HG03097 (cell line): Measurements from ENCODE around the gene DNAH7.

Source experiments
- ATAC-seq: cut with Tn5 transposase; IDR thresholded peaks from one replicate; pipeline ENCODE4 v1.9.1; 2021; ENCODE audit not compliant: unreplicated experiment, low FRiP score

The DNAH7 gene

GRCh38 chr2:195818526-195818925 lies 250.1 kb downstream of the DNAH7 start:
- ATAC-seq = no peak

DNA sequence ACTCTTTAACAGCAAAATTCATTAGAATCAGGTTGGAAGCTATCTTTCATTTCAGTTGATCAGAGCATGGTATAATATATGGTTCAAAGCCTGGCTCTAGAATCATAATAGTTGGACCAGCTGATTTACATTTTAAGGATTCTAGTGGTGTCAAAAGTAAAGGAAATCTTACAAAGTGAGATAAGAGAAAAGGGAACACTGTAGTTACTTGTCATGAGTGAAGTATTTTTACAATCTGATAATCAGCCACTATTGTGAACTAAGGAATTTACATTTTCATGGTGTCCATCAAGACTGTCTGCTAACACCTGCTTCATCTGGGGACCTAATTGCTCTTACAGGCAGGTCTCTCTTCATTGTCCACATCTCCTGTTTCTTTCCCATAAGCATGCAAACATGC lies 250.5 kb downstream of the DNAH7 start:
- ATAC-seq = no peak

- ATAC-seq = no peak
Measured at GRCh38 chr2:195815083-195815482, 253.6 kb downstream of the DNAH7 start.

GRCh38 chr2:195813421-195813820 lies 255.2 kb downstream of the DNAH7 start:
- no peak for ATAC-seq

DNA sequence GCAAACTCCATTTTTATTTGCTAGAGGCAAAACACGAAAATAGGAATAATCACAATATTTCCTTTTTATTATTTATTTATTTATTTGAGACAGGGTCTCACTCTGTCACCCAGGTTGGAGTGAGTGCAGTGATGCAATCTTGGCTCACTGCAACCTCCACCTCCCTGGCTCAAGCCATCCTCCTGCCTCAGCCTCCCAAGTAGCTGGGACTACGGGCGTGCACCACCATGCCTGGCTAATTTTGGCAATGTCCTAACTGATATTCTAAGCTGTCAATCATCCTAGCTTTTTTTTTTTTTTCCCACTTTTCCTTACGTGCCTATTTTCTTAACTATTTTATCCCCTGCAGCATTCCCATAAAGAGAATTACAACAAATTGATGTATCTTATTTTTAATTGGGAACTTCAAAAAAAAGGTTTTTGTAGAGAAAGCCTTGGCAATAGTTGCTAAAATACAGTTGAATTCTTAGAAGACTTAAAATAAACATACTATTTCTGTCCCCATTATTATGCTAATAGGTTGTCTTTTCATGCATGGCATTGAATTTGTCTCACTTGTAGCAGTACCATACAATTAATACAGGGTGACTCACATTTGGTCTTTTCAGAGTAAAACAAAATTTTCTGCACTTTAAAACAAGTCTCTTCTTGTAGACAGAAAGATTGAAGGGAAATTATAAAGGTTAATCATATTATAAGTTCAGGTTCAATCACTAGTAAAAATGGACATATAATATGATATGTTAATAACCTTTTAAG lies 258.1 kb downstream of the DNAH7 start:
- ATAC-seq = no peak

GRCh38 chr2:195808189-195808588 lies 260.4 kb downstream of the DNAH7 start:
- ATAC-seq = no peak

- no peak for ATAC-seq
Measured at GRCh38 chr2:195805283-195805976, 263.2 kb downstream of the DNAH7 start.

DNA sequence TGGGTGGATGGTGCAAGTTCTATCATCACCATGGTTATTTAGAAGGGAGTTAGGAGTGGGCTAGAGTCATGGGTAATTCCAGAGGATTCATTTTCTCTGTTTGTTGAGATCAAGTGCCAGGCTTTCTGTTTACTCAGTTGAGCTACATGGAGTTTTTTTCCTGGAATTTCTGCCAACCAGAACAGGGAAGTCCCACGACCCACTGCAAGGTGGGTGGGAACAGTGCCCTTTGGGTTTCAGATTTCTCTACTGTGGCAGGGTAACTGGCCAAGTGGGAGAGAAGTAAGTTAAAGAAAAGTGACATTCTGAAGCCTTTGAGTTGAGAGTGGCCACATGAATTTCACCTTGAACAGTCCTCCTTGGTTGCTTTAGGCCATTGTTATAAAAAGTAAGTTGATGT lies 272.8 kb downstream of the DNAH7 start:
- no peak for ATAC-seq

- no peak for ATAC-seq
Measured at GRCh38 chr2:195793881-195794280, 274.8 kb downstream of the DNAH7 start.

GRCh38 chr2:195782156-195782555 lies 286.5 kb downstream of the DNAH7 start:
- no peak for ATAC-seq

DNA sequence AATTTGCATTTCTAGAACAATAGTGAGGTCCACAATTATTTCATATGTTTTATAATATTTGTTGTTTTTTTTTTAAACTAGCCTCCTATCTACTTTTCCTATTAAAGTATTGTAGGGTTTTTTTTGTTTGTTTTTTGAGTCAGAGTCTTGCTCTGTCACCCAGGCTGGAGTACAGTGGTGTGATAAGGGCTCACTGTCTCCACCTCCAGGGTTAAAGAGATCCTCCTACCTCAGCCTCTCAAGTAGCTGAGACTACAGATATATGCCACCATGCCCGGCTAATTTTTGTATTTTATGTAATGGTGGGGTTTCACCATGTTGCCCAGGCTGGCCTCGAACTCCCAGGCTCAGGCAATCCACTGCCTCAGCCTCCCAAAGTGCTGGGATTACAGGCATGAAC lies 289.1 kb downstream of the DNAH7 start:
- no peak for ATAC-seq

GRCh38 chr2:195769975-195770374 lies 298.7 kb downstream of the DNAH7 start:
- no peak for ATAC-seq

DNA sequence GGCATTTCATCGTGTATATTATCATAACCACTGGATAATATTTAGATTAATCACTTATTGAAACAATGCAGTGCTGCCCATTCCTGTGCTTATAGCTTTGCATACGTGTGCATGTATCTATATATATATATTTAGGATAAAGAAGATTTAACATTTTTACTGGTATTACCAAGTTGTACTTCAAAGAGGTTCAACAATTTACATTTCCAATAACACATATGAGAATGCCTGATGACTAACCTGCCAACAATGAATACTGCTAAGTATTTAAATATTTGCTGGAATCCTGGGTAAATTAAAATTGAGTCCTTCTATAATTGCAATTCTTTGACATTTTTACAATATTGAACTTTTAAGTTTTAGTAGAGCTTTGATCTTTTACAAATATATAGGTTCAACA lies 300.2 kb downstream of the DNAH7 start:
- ATAC-seq = no peak

GRCh38 chr2:195766691-195767090 lies 301.9 kb downstream of the DNAH7 start:
- no peak for ATAC-seq

DNA sequence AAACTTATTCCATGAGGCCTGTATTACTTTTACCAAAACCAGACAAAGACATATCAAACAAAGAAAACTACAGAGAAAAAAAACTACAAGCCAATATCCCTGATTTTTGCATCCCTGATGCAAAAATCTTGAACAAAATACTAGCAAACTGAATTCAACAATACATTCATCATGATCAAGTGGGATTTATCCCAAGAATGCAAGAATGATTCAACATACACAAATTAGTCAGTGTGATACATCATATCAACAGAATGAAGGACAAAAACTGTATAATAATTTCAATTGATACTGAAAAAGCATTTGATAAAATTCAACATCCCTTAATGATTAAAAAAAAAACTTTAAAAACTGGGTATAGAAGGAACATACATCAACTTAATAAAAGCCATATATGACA lies 304.8 kb downstream of the DNAH7 start:
- ATAC-seq = no peak

DNA sequence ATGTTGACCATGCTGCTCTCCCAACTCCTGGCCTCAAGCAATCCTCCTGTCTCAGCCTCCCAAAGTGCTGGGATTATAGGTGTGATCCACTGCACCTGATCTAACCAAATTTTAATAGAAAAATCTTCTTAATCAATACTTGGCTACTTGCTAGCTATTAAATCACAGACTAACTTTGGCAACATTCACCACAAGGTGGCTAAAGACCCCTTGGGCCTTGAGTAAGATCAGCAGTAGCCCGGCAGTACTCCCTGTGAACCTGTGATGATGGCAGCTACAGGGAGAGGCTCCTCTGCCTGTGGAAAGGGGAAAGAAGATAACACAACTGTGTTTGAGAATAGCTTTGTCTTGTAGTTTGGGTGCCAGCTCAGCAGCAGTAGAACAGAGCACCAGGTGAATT lies 308.8 kb downstream of the DNAH7 start:
- ATAC-seq = no peak

- no peak for ATAC-seq
Measured at GRCh38 chr2:195758846-195759245, 309.8 kb downstream of the DNAH7 start.

GRCh38 chr2:195756218-195756942 lies 312.3 kb downstream of the DNAH7 start:
- no peak for ATAC-seq

GRCh38 chr2:195741191-195741590 lies 327.4 kb downstream of the DNAH7 start:
- ATAC-seq = no peak

DNA sequence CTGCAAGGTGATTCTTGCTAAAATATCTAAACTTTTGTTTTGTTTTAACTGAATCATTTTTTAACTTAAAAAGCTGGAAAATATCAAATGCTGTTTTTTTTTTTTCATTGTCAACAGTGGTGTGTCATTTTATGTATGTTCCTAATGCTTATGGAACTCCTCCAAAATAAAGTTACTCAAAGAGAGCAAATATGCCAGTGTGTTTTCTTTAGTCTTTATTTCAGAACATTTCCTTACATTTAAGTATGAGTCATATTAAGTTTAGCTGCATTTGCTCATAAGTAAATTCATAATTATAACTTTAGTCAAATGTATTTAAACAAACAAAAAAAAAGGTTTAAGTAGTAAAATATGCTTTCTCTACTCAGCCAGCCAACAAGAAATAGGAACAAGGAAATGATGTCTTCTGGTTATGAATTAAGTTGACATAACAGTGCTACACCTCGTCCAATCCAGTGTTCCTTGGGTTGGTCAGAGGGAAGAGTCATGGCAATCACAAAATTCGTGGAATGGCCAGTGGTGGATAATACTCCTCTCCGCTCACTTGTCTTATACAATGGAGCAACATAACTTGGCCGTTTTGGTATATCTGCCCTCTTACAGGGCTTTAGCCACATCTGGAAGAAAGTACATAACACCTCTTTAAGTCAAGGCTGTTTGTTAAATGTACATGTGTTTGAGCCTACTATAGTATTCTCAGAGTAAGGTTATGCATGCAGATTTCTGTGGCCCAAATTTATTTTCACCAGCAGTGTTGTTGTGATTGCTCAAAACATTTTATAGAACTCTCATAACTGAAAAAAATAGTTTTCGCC lies 330.9 kb downstream of the DNAH7 start:
- no peak for ATAC-seq

DNA sequence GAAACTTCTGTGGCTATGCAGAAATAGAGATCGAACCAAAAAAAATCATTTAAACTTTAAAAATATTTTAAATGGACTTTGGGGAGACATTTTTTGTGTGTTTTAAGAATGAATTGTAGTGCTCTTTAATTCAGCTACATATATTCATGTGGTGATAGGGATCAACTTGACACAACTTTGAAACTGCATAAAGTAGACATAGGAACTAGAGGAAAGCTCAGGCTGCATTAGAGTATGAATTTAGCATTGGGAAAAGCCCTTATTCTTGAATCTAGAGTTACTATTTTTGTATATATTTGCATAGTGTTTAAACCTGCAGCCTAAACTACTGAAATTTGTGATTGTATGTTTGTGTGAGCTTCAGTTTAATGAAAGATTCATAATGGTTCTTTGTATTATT lies 333.3 kb downstream of the DNAH7 start:
- no peak for ATAC-seq
